Spleen (tissue), 7 donors: Measurements from ENCODE around the gene ATP8A2.

Experiments
- CTCF ChIP-seq, 11 experiments: fragments of 200-600 bp in 7 of 11; fragments of 450-650 bp in 4 of 11; sonication (generic) in 4 of 11; IDR thresholded peaks in 8 of 11; conservative IDR thresholded peaks in 3 of 11; 1 replicate in 7 of 11; 2 replicates in 4 of 11; pipeline versions ENCODE4 v1.4.0 to v1.8.0; 2016 to 2021; ENCODE audit warnings: antibody characterized with exemption in 11 of 11, inconsistent platforms in 4 of 11, mild to moderate bottlenecking in 1 of 11
- POLR2A ChIP-seq, 3 donors: fragments of 450-650 bp; IDR thresholded peaks; one replicate each; pipeline ENCODE4 v1.5.1; 2017; ENCODE audit warnings: antibody characterized with exemption in 3 of 3, mild to moderate bottlenecking in 1 of 3
- donor health status: DM: no; HTN: no; CAD: no; lungs with moderate emphysema.
- donor health status: DM: no; HTN: no; CAD: no.
- donor health status: DM: no; HTN: no; CAD: no.

- TF ChIP-seq POLR2A (IDR thresholded peaks at IDR 0.05) (no peak), CTCF (IDR thresholded peaks at IDR 0.05 in 8 of 11, conservative IDR thresholded peaks at IDR 0.05 in 3 of 11) (no peak)
These were observed 157.7 kb downstream of the ATP8A2 start for GRCh38 chr13:25529425-25529824.
